GM12878 (cell line): ENCODE measurements around the gene SAMD4A.

Source experiments
- JUNB ChIP-seq: IDR thresholded peaks from 2 replicates; pipeline ENCODE4 v1.6.1; 2016; ENCODE audit warnings: antibody characterized with exemption, mild to moderate bottlenecking
- POLR2AphosphoS2 ChIP-seq: IDR thresholded peaks from 2 replicates; pipeline ENCODE4 v1.6.1; 2011; ENCODE audit warnings: low read depth, mild to moderate bottlenecking, low read length, improper control_type of control experiment, moderate library complexity
- POLR2AphosphoS5 ChIP-seq: IDR thresholded peaks from 2 replicates; pipeline ENCODE4 v1.6.1; 2011; ENCODE audit warnings: mild to moderate bottlenecking, low read length, inconsistent platforms
- TF ChIP-seq, protein P1 (sequence below), 3 experiments: IDR thresholded peaks in 2 of 3; conservative IDR thresholded peaks in 1 of 3; 2 replicates each; pipeline ENCODE4 v1.5.1; 2011; ENCODE audit warnings: low read depth in 3 of 3, low read length in 3 of 3, mild to moderate bottlenecking in 3 of 3, control low read depth in 2 of 3, moderate library complexity in 2 of 3, inconsistent platforms in 1 of 3, mixed read lengths in 1 of 3; ENCODE audit not compliant: control insufficient read depth in 2 of 3, insufficient read depth in 1 of 3; ENCODE audit errors: extremely low read depth in 1 of 3

DNA sequence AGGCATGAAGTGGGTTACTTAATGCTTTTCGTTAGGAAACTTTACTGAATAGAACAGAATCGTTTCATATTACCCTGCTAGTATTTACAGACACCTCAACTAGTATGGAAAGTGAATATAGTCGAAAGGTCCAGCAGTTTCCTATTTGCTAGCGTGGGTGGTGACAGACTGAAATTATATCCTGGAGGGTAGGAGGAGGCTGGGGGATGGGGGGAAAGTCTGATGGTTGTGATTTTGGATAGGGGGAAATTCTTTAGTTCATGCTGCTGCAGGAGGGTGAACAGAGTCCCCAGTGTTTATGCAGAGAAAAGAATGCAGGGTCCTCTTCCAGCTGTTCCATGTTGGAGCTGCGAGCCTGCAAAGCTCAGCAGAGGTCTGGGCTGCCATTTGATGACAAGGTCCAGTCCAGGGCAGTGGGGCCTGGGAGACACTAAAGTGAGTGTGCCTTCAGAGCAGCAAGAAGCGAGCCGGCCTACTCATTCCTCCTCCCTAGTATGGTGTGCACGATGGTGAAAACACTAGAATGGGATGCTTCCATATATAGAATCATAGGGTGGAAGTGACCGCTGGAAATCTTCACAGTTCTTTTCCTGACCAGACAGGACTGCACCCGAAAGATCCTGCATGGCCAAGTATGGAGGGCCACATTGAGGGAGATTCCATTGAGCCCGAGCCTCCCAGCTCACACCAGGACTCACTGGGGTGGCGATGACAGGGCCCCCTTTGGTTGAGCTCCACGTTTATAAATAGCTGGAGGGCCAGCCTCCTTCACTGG lies 2.1 kb downstream of the SAMD4A start:
- TF ChIP-seq, protein P1, sequence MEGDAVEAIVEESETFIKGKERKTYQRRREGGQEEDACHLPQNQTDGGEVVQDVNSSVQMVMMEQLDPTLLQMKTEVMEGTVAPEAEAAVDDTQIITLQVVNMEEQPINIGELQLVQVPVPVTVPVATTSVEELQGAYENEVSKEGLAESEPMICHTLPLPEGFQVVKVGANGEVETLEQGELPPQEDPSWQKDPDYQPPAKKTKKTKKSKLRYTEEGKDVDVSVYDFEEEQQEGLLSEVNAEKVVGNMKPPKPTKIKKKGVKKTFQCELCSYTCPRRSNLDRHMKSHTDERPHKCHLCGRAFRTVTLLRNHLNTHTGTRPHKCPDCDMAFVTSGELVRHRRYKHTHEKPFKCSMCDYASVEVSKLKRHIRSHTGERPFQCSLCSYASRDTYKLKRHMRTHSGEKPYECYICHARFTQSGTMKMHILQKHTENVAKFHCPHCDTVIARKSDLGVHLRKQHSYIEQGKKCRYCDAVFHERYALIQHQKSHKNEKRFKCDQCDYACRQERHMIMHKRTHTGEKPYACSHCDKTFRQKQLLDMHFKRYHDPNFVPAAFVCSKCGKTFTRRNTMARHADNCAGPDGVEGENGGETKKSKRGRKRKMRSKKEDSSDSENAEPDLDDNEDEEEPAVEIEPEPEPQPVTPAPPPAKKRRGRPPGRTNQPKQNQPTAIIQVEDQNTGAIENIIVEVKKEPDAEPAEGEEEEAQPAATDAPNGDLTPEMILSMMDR (IDR thresholded peaks at IDR 0.05 in 2 of 3, conservative IDR thresholded peaks at IDR 0.05 in 1 of 3; ENCODE audit: control insufficient read depth in 2 of 3, extremely low read depth in 1 of 3, insufficient read depth in 1 of 3, low read depth in 3 of 3, low read length in 3 of 3) = no peak
- TF ChIP-seq POLR2AphosphoS5 (no peak), JUNB (no peak), POLR2AphosphoS2 (no peak)
